WTC11 (cell line): ENCODE results near the gene PKLR. TPM values are rescaled to one million over a fixed set of nuclear protein-coding genes. Genes with fewer than 3 reads are reported as not detected.

ENCODE experiments used
- ATAC-seq: fragments of 200-7000 bp; cut with Tn5 transposase; 2 replicates; pipeline ENCODE4 v1.10.0; 2021; ENCODE audit warnings: mild to moderate bottlenecking, moderate library complexity
- CTCF ChIA-PET: fragments of 300-600 bp; sonication (Branson Sonifier 250); formaldehyde crosslinking; loops from one replicate; lab custom pipeline; 2021; ENCODE audit warnings: antibody characterized with exemption; lab: Charles Lee
- POLR2A ChIA-PET: fragments of 350-600 bp; sonication (Branson Sonifier 250); formaldehyde crosslinking; loops from one replicate; lab custom pipeline; 2021; ENCODE audit warnings: antibody characterized with exemption; lab: Charles Lee
- DNase-seq: peaks from one replicate; pipeline ENCODE4 v3.0.0; 2021; ENCODE audit warnings: low spot score
- H3K27ac Mint-ChIP-seq: 2 replicates; pipeline ENCODE4 v1.8.0; 2021; ENCODE audit warnings: mixed read lengths
- H3K27me3 Mint-ChIP-seq: 2 replicates; pipeline ENCODE4 v1.8.0; 2021; ENCODE audit warnings: low read depth, mild to moderate bottlenecking, moderate library complexity, mixed read lengths
- H3K36me3 Mint-ChIP-seq: 2 replicates; pipeline ENCODE4 v1.8.0; 2021; ENCODE audit warnings: mixed read lengths
- H3K4me1 Mint-ChIP-seq: 2 replicates; pipeline ENCODE4 v1.8.0; 2022; ENCODE audit warnings: mixed read lengths
- H3K4me3 Mint-ChIP-seq: 2 replicates; pipeline ENCODE4 v1.8.0; 2021; ENCODE audit warnings: mild to moderate bottlenecking, moderate library complexity, mixed read lengths
- H3K9me3 Mint-ChIP-seq: 2 replicates; pipeline ENCODE4 v1.8.0; 2021; ENCODE audit warnings: mixed read lengths
- AR ChIP-seq: fragments of 250-450 bp; sonication (Bioruptor Pico); IDR thresholded peaks from 2 replicates; pipeline ENCODE4 v1.9.0; 2021; ENCODE audit warnings: mild to moderate bottlenecking
- E2F4 ChIP-seq: sonication (generic); formaldehyde crosslinking; IDR thresholded peaks from 2 replicates; pipeline ENCODE4 v1.8.1; 2022; ENCODE audit warnings: low read depth, mild to moderate bottlenecking, moderate library complexity, missing genetic modification reagents, borderline replicate concordance
- ETV6 ChIP-seq: sonication (generic); formaldehyde crosslinking; IDR thresholded peaks from 2 replicates; pipeline ENCODE4 v1.8.1; 2022; ENCODE audit warnings: mild to moderate bottlenecking, missing genetic modification reagents
- GTF2I ChIP-seq: fragments of 250-450 bp; sonication (Bioruptor Pico); conservative IDR thresholded peaks from 2 replicates; pipeline ENCODE4 v1.4.0; 2021; ENCODE audit warnings: mild to moderate bottlenecking
- NFE2L1 ChIP-seq: sonication (generic); formaldehyde crosslinking; IDR thresholded peaks from 2 replicates; pipeline ENCODE4 v1.8.1; 2023; ENCODE audit warnings: missing genetic modification reagents
- NR1H2 ChIP-seq: sonication (generic); formaldehyde crosslinking; IDR thresholded peaks from 2 replicates; pipeline ENCODE4 v1.9.0; 2021; ENCODE audit warnings: mild to moderate bottlenecking, moderate library complexity, missing genetic modification reagents
- NR3C1 ChIP-seq: sonication (generic); formaldehyde crosslinking; conservative IDR thresholded peaks from 2 replicates; pipeline ENCODE4 v1.8.1; 2023; ENCODE audit warnings: low read depth, mild to moderate bottlenecking, missing genetic modification reagents
- PREB ChIP-seq: sonication (generic); formaldehyde crosslinking; IDR thresholded peaks from 2 replicates; pipeline ENCODE4 v1.8.1; 2022; ENCODE audit warnings: mild to moderate bottlenecking, missing genetic modification reagents, moderate library complexity, borderline replicate concordance
- TEAD4 ChIP-seq: sonication (generic); formaldehyde crosslinking; IDR thresholded peaks from 2 replicates; pipeline ENCODE4 v1.8.0; 2022; ENCODE audit warnings: mild to moderate bottlenecking, missing genetic modification reagents
- USF1 ChIP-seq: sonication (generic); formaldehyde crosslinking; IDR thresholded peaks from 2 replicates; pipeline ENCODE4 v1.8.0; 2022; ENCODE audit warnings: mild to moderate bottlenecking, missing genetic modification reagents
- USF2 ChIP-seq: sonication (generic); formaldehyde crosslinking; IDR thresholded peaks from 2 replicates; pipeline ENCODE4 v1.8.1; 2023; ENCODE audit warnings: mild to moderate bottlenecking, missing genetic modification reagents, moderate library complexity
- ZBTB21 ChIP-seq: sonication (generic); formaldehyde crosslinking; IDR thresholded peaks from 2 replicates; pipeline ENCODE4 v1.8.1; 2023; ENCODE audit warnings: mild to moderate bottlenecking, missing genetic modification reagents, borderline replicate concordance
- ZBTB43 ChIP-seq: sonication (generic); formaldehyde crosslinking; IDR thresholded peaks from 2 replicates; pipeline ENCODE4 v1.8.1; 2023; ENCODE audit warnings: mild to moderate bottlenecking, missing genetic modification reagents
- ZNF232 ChIP-seq: sonication (generic); formaldehyde crosslinking; IDR thresholded peaks from 2 replicates; pipeline ENCODE4 v1.8.0; 2022; ENCODE audit warnings: mild to moderate bottlenecking, missing genetic modification reagents
- ZNF263 ChIP-seq: sonication (generic); formaldehyde crosslinking; IDR thresholded peaks from 2 replicates; pipeline ENCODE4 v1.8.1; 2022; ENCODE audit warnings: low read depth, mild to moderate bottlenecking, moderate library complexity, missing genetic modification reagents
- ZNF317 ChIP-seq: sonication (generic); formaldehyde crosslinking; IDR thresholded peaks from 2 replicates; pipeline ENCODE4 v1.8.1; 2023; ENCODE audit warnings: low read depth, mild to moderate bottlenecking, moderate library complexity, missing genetic modification reagents, borderline replicate concordance
- ZNF396 ChIP-seq: fragments of 250-450 bp; sonication (Bioruptor Pico); IDR thresholded peaks from 2 replicates; pipeline ENCODE4 v1.8.0; 2021; ENCODE audit warnings: mild to moderate bottlenecking, moderate library complexity, borderline replicate concordance
- ZNF425 ChIP-seq: fragments of 250-450 bp; sonication (Bioruptor Pico); conservative IDR thresholded peaks from 2 replicates; pipeline ENCODE4 v1.9.0; 2021; ENCODE audit warnings: mild to moderate bottlenecking
- total RNA-seq: library from RNA; stranded (reverse); gene quantifications from 3 replicates; pipeline ENCODE4 v1.2.3, GENCODE V29; 2021

Gene PKLR
- total RNA-seq, 1 experiment from 2014 or later, result 1.5 TPM

GRCh38 chr1:155282488-155283091 is 18.6 kb downstream of the PKLR start (continued):
- TF ChIP-seq ZBTB43 (CRISPR knock-in tag), result no peak

GRCh38 chr1:155279268-155279667 is 22.0 kb downstream of the PKLR start:
- Mint-ChIP-seq H3K27ac (no peak overlapping the region), H3K27me3 (peaks cover 18% of the 10 kb centered on the region), H3K4me3 (no peak overlapping the region), H3K4me1 (peaks cover 22% of the 10 kb centered on the region), H3K36me3 (peaks cover 7% of the 10 kb centered on the region; the same call in 1 of the 2 replicates), H3K9me3 (no peaks in the 10 kb centered on the region)
- DNase-seq (no peak), ATAC-seq (no peak)
- TF ChIP-seq USF1 (CRISPR knock-in tag) (no peak), TEAD4 (CRISPR knock-in tag) (no peak), NR1H2 (no peak), ZBTB21 (CRISPR knock-in tag) (no peak), ZNF425 (no peak), ZNF232 (CRISPR knock-in tag) (no peak), NFE2L1 (CRISPR knock-in tag) (no peak), AR (CRISPR knock-in tag) (no peak), ZNF263 (CRISPR knock-in tag) (no peak), NR3C1 (no peak), USF2 (CRISPR knock-in tag) (no peak)
- POLR2A ChIA-PET, result no interaction called here
- CTCF ChIA-PET, result interaction anchor here (1.7 to 4.0 kb wide), 6 partner anchors 13 to 43 kb away, joined by 8 to 75 read pairs (median 21); partner anchors contain the start of genes ENTREP3, FDPS and RUSC1

- ChIA-PET CTCF (interaction anchor here (0.5 to 4.0 kb wide), 20 partner anchors 9 to 1211 kb away, joined by 3 to 75 read pairs (median 5); partner anchors contain the start of genes ENTREP3, FDPS, PKLR and RUSC1), POLR2A (interaction anchor here (1.0 to 1.2 kb wide), 2 partner anchors 42 to 45 kb away, joined by 3 to 9 read pairs; partner anchors contain the start of gene RUSC1)
- no peak for DNase-seq
- TF ChIP-seq PREB (no peak), ETV6 (no peak), ZNF317 (no peak), E2F4 (CRISPR knock-in tag) (no peak), USF1 (CRISPR knock-in tag) (no peak), GTF2I (CRISPR knock-in tag) (no peak), ZNF396 (no peak)
Measured at GRCh38 chr1:155278689-155279160, 22.5 kb downstream of the PKLR start.

More at GRCh38 chr1:155278689-155279160, 22.5 kb downstream of the PKLR start:
- ATAC-seq, result no peak
- Mint-ChIP-seq H3K9me3 (no peaks in the 10 kb centered on the region), H3K36me3 (peaks cover 7% of the 10 kb centered on the region; the same call in 1 of the 2 replicates), H3K27me3 (peaks cover 18% of the 10 kb centered on the region), H3K27ac (0 out of 2 replicates have a peak overlapping the region, but pooled peaks have one; percentile 53), H3K4me1 (peaks cover 24% of the 10 kb centered on the region), H3K4me3 (peak overlapping the region; percentile 68)
